DMS 273 (cell line): ENCODE data around the gene FXYD7.
"Not testable (repeated sequence)": the region's sequence is repeated elsewhere in the genome, so short reads cannot be mapped to it uniquely, and the experiment has no call there.

Experiments used
- DNase-seq: peaks from one replicate; lab custom pipeline; 2025; ENCODE audit not compliant: unreplicated experiment; lab: John Stamatoyannopoulos, UW

The FXYD7 gene

DNA sequence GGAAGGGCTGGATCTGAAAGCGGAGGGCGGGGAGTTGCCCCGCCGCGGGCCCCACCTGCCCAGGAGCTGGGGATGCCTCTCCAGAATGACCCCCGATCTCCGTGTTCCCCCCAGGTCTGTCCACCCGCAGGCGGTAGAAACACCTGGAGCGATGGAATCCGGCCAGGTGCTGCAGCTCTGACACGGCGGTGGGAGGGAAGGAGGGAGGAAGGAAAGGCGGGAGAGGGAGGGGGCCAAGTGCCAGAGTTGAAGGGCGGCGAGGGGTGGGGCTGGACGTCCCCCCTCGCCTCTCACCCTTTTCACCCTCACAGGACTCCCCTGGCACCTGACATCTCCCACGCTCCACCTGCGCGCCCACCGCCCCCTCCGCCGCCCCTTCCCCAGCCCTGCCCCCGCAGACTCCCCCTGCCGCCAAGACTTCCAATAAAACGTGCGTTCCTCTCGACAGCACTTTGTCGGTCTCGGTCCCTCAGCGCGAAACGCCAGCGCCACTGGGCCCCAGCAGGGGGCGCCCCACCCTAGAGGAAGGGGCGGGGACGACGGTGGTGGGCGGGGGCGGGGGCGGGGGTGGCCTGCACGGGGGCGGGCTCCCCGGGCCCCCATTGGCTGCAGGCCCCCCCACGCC lies 337 bp upstream of the FXYD7 start:
- peak; percentile 84 for DNase-seq

DNA sequence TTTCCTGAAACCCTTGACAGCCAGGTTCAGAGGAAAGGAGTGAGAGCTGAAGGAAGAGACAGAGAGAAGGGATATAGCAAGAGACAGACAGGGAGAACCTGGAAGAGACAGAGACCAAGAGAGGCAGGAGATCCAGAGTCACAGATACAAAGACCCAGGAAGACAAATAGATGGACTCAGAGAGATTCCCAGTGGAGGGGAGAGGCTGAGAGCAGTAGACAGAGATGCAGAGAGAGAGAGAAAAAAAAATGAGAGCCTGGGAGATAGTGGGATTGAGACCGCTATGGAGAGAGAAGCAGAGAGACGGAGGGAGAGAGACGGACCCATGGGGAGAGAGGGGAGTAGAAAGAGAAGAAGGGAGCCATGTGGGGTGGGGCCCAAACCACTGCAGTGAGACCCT lies 763 bp downstream of the FXYD7 start:
- DNase-seq: no peak

DNA sequence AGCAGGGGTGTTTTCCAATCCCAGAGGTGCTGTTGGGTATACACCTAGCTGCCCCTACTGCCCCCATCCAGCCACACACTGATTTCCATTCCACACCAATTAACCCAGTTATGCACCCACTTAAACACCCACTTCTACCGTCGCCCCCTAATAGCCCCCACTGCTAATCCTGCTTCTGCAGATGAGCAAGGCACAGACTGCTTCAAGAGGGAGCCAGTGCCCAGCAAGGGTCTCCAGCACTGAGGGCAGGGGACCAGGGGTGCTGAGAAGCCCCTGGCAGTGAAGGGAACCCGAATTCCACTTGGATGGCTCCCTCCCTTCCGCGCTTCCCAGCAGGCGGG lies 1.2 kb downstream of the FXYD7 start:
- DNase-seq: no peak

DNA sequence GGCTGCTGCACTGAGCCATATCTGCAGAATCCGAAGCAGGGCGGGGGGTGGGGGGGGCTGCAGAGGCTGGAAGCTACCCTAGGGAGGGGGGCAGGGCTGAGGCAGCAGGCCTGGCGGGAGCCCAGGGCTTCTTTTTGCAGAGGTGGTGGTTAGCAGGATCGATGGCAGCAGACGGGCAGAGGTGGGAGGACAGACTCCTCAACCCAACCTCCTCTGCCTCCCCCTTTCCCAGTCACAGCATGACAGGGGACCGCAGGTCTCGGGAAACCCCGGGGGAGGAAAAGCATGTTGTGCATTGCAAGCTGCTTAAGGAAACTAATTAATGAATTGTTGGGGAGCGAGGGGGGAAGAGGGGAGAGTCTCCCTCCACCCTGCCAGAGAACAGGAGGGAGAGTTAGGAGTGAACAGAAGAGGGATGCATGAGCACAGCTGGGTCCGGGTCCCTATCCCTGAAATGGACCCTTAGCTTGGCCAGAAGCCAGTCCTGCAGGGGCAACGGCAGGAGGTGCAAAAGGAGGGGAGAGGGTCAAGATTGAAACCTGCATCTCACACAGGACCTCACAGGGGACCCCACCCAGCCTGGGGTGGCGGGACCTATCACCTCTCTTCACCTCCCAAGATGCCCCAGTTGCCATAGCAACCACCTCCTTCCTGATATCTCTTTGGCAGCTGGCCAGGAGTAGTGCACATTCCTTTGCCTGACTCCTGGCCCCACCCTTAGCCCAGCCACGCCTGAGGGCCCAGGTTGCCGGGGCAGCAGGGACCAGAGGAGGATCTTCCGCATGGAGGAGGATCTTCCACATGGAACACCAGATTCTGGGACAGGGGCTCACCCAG lies 1.8 kb downstream of the FXYD7 start:
- peak; percentile 85 for DNase-seq

DNA sequence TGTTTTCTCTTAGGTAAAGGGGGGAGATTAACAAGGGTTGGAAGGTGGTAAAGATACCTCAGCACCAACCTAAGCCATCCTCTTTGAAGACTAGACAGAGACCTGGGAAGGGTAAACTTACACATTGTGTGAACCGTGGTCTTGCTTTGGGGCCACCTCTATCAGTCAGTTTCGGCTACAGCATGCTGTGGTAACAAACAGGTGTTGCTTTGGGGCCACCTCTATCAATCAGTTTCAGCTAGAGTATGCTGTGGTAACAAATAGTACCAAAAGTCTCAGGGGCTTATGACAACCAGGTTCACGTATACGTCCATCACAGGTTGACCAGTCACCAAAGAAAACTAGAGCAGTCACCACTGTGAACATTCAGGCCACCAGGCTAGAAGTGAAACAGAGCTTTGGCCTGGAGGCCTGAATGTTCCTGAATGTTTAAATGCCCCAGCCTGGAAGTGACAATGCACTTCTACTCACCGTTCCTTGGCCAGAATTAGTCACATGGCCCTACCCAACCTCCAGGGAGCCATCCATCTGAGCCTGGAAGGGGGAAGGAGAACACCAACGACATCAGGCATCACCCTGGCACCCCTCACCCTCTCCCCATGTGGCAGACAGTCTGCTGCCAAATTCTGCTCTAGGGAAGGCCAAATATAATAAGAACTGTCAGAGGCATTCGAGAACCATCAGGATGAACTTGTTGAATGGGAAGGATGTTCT lies 3.8 kb downstream of the FXYD7 start:
- DNase-seq: no peak

DNA sequence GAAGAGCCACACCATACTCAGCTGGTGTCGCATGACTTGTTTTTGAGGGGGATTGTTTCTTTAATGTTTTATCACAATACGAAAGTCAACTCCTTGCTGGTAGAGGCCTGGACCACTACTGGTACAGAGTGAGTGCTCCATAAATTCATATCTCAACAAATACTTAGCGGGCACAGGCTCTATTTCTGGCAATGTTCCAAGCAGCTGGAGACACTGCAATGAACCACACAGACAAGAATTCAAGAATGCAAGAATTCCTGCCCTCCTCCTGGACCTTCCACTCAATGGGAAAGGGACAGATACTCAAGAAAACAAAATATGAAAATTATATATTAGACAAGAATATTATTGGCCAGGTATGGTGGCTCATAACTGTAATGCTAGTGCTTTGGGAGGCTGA lies 6.4 kb downstream of the FXYD7 start:
- DNase-seq: no peak

DNA sequence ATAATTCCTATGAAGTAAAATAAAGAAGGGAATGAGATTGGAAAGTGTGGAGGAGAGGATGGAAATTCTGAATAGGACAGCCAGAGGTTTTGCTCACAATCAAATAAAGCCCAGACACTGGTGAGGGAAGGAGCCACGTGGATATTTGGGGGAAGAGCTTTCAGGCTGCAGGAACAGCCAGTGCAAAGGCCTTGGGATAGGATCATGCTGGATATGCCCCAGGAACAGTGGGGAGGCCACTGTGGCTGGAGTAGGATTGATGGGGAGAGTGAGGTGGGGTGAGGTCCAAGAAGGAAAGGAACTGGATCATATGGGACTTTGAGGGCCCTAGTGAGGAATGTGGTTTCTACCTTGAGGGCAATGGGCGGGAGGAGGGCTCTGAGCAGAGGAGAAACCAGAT lies 7.4 kb downstream of the FXYD7 start:
- no peak for DNase-seq

DNA sequence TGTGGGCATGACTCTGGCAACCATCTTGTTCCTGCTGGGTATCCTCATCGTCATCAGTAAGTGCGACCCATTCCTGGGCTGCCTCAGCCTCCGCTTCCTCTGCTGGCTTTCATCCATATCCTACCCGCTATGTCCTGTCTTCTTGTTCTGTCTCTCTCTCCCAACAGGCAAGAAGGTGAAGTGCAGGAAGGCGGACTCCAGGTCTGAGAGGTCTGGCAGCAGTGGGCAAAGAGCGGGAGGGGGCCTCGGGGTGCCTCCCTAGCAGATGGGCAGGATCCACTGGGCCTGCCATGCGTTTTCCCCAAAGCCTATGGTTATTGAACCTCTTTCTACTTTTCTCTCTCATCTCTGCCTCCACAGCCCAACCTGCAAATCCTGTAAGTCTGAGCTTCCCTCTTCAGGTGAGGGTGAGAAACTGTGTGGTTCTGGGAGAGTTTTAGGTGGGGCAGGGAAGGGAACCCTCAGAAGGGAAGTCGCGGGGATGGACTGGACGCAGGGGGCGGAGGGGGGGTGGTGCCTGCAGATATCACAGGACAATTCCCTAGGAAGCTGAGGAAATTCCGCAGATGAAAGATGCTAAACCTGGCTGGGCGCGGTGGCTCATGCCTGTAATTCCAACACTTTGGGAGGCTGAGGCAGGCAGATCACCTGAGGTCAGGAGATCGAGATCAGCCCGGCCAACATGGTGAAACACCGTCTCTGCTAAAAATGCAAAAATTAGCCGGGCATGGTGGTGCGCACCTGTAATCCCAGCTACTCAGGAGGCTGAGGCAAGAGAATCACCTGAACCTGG lies 8.4 kb downstream of the FXYD7 start:
- DNase-seq: peak; percentile 28

DNA sequence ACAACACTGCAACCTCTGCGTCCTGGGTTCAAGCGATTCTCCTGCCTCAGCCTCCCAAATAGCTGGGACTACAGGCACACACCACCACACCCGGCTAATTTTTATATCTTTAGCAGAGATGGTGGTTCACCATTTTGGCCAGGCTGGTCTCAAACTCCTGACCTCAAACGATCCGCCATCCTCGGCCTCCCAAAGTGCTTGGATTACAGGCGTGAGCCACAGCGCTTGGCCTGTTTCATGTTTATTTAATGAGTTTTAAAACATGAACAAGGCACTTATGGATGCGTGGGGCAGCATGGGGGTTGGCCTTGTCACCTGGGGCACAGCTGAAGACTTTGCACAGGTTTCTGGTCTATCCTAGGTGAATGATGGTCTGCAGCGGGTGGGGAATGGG lies 10.1 kb downstream of the FXYD7 start:
- not testable (repeated sequence) for DNase-seq

DNA sequence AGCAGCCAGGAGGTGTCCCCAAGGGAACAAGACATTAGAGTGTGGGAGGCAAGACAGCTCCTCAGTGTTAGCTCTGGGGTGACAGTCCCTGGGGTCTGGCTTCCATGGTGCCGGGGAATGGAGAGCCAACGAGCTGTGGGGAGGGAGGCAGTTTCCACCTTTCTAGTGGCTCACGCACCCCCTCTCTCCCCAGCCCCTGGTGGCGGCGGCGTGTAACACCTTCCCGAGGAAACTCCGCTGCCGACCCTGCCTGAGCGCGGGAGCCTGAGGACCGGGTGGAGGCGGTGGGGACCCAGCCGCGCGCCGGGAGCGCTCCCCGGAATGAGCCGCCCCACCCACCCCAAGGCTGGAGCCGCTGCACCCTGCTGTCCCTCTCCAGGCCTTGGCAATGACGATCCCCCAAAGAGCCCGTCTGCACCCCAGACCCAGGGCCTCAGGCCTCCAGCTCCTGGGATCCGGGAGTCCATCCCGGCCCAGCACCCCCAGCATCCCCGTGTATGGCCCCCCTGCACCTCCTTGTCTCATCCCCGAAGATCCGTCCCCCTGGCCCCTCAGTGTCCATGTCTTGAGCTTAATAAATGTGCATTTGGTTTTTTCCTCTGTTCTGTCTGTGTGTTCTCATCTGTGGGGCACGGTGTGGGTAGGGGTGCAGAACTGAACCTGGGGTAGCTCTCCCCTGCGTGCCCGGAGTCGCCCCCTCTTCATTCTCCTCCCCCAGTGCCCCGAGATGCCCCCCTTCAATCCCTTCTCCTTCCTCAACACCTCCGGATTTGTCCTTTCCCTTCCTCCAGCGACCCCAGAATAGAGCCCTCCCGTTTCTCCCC lies 10.9 kb downstream of the FXYD7 start:
- peak; percentile 80 for DNase-seq

DNA sequence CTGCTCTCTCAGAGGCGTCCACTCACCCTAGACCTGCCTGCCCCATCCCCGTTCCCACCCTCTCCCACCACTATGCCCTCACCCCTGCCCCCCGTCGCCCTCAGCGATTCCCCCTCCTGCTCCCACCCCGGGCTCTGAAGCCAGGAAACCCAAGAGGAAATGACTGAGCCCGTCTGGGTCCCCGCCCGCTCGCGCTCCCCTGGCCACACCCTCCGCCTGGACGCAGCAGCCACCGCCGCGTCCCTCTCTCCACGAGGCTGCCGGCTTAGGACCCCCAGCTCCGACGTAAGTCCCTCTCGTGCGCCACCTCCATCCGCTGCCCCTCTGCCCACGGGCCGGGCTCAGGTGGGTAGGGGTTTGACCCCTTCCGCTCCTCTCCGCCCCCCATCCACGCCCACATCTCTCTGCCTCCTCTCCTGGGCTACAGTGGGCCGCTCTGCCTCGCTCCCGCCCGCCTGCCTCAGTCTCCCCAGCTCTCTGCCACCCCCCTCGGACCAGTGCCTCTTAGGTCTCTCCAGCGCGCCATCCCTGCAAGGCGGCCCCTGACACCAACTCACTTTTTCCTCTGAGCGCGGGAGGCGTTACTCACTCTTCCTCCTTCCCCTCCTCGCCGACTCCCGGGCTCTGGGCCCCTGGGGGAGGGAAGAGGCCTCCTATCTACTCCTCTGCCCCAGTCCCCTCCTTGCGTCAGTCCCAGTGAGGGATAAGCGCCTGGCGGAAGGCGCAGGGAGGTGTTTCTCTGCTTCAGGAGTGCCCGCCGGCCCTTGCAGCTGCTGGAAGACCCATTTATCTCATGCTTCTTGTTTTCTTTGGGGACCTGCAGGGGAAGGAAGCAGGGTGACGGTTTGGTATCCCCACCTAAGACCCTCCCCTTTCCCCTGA lies 11.7 kb downstream of the FXYD7 start, which contains the start of gene FXYD5:
TSS of gene FXYD5 (plus strand) at position 211 of the 882 bp plus-strand sequence. CDS start 816 bp downstream, outside the sequence.
- peak; percentile 62 for DNase-seq

DNA sequence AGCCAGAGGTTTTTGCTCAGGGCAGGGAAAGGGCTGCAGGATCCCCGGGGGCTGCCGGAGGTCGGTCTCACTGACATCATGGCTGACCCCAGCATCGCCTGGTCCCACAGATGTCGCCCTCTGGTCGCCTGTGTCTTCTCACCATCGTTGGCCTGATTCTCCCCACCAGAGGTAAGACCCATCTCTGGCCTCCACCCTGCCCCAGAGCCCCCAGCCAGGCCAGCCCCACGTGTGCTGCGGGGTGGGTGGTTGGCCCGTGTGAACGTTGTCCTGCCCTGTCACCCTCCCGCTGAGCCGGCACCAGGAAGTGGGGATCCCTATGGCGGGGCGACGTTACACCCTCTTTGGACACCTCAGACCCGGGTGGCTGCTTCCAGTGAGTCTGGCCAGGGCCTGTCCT lies 12.4 kb downstream of the FXYD7 start:
- no peak for DNase-seq

DNA sequence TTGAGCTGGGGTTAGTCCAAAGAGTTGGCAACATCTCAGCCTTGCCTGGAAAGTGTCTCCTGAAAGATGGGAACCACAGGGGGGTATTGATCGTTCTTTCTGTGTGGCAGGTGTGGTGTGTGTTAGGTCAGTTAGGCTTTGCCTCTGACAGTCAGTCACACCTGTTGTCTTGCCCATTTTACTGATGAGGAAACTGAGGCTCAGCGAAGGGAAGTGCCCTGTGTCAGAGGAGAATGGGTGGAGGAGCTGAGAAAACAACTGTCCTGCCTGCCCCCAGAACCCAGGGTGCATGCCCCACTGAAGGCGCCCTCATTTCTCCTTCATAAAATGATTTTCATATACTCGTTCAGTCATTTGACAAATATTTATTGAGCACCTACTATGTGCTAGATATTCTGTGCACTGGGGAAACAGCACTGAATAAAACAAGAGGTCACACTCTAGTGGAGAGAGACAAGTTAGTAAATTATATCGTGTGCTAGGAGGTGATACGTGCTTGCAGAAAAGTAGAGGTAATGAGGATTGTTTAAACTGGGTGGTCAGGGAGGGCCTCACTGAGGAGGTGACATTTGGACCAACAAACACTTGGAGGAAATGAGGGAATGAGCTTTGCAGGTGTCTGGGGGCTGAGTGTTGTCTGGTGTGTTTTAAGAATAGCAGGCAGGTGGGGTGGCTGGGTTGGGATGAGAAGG lies 13.1 kb downstream of the FXYD7 start:
- DNase-seq: no peak

DNA sequence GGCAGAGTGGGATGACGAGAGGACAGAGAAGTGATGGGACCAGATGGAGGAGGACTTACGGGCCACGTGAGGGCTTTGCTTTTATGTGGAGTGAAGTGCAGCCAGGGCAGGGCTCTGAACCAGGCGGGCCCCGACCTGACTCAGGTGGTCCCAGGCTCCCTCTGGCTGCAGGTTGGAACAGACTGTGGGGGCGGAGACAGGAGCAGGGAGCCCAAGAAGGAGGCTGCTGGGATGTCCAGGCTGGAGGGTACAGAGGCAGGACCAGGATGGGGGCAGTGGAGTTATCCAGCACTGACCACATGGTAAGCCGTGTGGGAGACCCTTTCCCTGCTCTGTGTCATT lies 13.6 kb downstream of the FXYD7 start:
- no peak for DNase-seq

DNA sequence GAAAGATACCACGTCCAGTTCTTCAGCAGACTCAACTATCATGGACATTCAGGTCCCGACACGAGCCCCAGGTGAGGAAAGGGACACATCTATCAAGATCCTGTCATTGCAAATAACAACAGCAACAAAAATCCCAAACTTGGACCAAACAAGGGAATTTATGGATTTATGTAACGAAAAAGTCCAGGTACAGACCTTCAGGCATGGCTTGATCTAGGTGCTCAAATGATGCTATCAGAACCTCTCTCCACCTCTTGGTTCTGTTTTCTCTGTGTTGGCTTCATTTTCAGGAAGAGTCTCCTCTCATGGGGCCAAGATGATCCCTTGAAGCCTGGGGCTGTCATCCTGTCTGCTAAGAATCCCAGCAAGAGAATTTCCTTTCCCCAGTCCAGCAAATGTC lies 14.4 kb downstream of the FXYD7 start:
- no peak for DNase-seq

DNA sequence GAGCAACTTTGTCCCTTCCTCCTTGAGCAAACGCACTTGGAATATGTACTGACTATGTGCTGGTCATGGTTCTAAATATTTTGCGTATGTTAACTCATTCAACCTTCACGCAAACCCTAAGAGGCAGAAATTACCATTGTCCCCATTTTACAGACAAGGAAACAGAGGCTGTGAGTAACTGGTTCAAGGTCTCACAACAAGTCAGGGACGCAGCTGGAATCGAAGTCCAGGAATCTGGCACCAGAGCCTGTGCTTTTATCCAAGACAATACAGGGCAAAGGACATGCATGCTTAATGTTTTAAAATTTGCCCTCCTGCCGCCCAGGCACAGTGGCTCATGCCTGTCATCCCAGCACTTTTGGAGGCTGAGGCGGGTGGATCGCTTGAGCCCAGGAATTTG lies 16.6 kb downstream of the FXYD7 start:
- no peak for DNase-seq

DNA sequence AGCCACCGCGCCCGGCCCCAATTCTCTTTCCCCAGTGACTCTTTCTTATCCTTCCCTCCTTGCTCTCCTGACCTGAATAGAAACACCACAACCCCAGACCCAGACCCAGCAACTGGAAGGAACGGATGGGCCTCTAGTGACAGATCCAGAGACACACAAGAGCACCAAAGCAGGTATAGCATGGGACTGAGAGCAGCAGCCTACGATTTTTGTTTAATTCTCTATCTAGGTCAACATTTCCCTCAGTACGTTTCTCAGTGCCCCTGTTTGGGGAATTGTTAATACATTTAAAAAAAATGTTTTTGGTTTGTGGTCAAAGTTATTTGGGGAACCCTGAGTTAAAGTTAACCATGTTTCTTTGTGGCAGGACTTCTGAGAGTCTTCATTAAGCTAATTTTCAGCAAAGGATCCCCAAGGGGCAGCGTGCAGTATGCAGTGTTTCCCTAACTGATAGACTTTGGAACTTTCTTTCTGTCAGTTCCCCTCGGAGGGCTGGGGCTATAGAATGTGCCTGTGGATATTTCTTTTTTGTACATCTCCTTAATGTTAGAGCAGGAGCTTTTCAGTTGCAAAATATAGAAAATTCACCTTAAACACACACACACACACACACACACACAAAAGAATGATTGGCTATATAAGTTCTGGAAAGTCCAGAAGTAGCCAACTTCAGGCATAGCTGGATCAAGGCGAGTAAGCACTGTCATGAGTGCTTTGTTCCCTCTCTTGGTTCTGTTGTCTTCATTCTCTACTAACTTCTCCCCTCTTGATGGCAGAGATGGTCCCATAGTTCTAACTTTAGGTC lies 17.8 kb downstream of the FXYD7 start:
- no peak for DNase-seq

DNA sequence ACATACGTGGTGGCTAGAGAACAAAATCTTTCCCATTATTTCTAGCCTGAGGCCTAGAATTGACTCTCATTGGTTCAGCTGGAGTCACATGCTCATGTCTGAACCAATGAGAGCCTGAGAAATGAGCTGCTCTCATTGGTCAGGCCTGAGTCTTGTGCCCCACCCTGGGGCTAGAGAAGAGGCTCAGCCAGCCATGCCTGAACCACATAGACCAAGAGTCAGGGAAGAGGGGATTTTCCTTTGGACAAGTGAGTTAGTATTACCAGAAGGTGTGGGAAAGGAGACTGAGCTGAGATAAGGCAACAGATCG lies 18.3 kb downstream of the FXYD7 start:
- no peak for DNase-seq
